GM12872 (cell line): ENCODE data around the gene CEACAM1.

ENCODE experiments used
- CTCF ChIP-seq: IDR thresholded peaks from 3 replicates; pipeline ENCODE4 v1.5.1; 2011; ENCODE audit warnings: low read depth, mild to moderate bottlenecking, low read length, moderate library complexity; ENCODE audit not compliant: insufficient read depth

CEACAM1 gene

DNA sequence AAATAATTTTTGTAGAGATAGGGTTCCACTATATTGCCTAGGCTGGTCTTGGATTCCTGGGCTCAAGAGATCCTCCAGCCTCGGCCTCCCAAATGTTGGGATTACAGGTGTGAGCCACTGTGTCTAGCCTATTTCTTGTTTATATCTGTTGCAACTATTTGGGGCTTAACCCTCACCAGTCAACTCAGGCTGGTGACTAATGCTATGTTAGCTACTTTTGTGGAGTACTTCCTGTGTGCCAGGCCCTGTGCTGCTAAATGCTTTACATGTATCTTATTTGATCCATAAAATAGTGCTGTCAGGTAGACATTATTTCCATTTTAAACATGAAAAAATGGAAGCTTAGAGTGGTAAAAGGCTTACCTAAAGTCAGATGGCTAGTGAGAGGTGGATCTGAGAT is 13.8 kb downstream of the CEACAM1 start:
- no peak for TF ChIP-seq CTCF

GRCh38 chr19:42512743-42513304 is 15.5 kb downstream of the CEACAM1 start:
- no peak for TF ChIP-seq CTCF

DNA sequence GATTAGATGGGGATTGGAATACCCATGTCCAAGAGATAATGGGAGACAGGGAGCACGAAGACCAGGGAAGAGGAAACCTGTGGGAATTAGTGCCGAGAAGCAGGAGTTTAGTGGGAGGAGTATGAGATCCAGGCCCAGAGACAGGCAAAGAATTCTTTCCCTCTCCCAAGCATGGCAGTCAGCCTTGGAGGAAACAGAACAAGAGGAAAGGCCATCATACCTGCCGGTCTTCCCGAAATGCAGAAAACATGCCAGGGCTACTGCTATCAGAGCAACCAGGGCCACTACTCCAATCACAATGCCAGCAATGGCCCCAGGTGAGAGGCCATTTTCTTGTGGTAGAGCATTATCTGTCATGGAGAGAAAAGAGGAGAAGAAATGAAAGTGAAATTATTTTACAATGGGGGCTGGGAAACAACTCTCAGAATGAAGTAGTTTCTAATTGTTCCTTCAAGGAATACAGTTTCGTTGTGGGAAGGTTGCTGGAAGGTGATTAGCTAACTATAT is 16.1 kb downstream of the CEACAM1 start:
- TF ChIP-seq CTCF, result no peak

DNA sequence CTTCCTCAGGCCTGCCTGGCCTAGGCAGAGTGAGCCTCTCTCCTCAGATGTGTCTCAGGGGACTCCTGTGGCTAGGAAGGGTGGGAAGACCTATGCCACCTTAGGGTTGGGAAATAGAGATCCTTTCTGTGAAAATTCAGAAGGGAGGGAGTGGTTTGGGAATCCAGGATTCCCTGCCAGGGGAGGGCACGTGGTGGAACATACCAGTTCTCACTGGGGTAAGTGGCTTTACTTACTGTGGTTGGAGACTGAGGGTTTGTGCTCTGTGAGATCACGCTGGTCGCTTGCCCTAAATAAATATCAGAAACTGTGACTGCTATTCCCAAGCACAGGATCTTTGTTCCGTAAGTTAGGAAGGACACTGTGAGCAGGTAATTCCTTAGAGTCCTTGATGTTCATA is 16.9 kb downstream of the CEACAM1 start:
- TF ChIP-seq CTCF, result no peak

- no peak for TF ChIP-seq CTCF
Observed at GRCh38 chr19:42508892-42509444, 19.3 kb downstream of the CEACAM1 start.

- TF ChIP-seq CTCF, result no peak
Observed at GRCh38 chr19:42505066-42505465, 23.2 kb downstream of the CEACAM1 start.

GRCh38 chr19:42501733-42502132 is 26.5 kb downstream of the CEACAM1 start:
- TF ChIP-seq CTCF, result no peak
